Activated CD4-positive, alpha-beta T cell treated with anti-CD3 and anti-CD28 coated beads, Interleukin-2, amount 50 U/mL, for 48 hours (primary cell): ENCODE results near the gene FURIN.
"Not testable (repeated sequence)": the region's sequence is repeated elsewhere in the genome, so short reads cannot be mapped to it uniquely, and the experiment has no call there.

Experiments used
- DNase-seq, 2 experiments: peaks; one replicate each; pipeline ENCODE4 v3.0.0-alpha.2; 2020

Gene FURIN

GRCh38 chr15:90918034-90918788 lies 49.8 kb downstream of the FURIN start:
- DNase-seq = no peak

- no peak for DNase-seq
These were observed 50.4 kb downstream of the FURIN start for GRCh38 chr15:90918835-90919234.

DNA sequence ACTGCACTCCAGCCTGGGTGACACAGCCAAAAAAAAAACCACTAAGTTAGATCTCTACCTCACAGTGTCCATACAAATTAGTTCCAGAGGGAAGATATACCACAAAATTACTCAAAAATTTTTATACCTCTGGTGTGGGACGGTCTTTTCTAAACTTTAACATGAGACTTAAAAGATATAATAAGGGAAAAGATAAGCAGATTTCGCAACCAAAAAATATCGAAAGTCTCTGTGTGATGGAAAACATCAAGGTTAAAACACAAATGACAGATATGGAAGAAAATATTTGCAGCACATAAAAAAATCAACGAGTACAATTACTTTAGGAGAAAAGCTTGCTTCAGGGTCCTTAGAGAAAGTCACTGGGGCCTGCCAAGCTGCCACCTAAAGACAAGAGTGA lies 53.5 kb downstream of the FURIN start:
- DNase-seq = no peak

GRCh38 chr15:90922712-90923322 lies 54.4 kb downstream of the FURIN start:
- peak; percentile 45 to 61 for DNase-seq

DNA sequence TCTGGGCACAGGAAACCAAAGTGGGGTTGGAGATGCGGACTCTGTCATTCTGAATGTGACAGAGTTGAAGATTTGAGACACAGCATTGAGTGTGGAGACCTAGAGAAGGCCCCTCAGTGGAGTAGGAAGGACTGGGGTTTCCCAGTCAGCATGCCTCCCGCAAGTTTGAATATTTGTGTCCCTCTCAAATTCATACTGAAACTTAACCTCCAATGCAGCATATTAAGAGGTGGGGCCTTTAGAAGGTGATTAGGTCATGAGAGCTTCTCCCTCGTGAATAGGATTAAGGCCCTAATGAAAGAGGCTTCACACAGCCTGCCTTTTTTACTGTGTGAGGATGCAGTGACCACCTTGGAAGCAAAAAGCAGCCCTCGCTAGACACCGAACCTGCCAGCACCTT lies 56.0 kb downstream of the FURIN start:
- peak in 1 of 2 experiments; percentile 37 for DNase-seq

- DNase-seq = not testable (repeated sequence)
These were observed 58.4 kb downstream of the FURIN start for GRCh38 chr15:90926766-90927165.

DNA sequence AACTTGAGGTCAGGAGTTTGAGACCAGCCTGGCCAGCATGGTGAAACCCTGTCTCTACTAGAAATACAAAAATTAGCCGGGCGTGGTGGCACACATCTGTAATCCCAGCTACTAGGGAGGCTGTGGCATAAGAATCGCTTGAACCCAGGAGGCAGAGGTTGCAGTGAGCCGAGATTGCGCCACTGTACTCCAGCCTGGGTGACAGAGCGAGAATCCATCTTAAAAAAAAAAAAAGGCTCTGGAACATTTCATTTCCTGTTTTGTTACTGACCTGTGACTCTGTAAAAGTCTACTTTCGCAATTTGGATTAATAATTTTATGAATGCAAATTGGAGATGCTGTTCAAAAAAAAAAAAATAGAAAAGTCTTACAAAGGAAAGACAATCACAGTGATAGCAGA lies 59.7 kb downstream of the FURIN start:
- DNase-seq = not testable (repeated sequence)

DNA sequence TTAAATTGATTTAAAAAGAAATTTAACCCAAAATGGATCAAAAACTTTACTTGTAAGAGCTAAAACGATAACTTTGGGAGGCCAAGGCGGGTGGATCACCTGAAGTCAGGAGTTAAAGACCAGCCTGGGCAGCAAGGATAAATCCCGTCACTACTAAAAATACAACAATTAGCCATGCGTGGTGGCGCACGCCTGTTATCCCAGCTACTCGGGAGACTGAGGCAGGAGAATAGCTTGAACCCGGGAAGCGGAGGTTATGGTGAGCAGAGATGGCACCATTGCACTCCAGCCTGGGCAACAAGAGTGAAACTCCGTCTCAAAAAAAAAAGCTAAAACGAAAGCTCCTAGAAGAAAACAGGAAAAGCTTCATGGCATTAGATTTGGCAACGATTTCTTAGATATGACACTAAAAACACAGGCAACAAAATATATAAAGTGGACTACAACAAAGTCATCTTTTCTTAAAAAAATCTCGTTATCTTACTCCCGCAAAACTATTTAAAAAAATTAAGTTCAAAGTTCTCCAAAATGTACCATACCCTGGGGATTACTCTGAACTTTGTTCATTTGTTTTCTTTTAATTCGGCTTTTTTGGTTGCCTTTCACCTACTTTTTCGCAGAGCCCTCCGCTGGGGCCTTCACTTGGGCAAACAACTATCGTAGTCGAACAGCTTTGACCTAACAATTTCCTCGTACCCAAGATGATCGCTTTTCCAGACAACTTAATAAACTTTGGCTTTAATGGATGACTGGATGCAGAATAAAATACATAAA lies 61.0 kb downstream of the FURIN start:
- DNase-seq = no peak

GRCh38 chr15:90930861-90931574 lies 62.6 kb downstream of the FURIN start:
- DNase-seq = peak; percentile 11 to 23

DNA sequence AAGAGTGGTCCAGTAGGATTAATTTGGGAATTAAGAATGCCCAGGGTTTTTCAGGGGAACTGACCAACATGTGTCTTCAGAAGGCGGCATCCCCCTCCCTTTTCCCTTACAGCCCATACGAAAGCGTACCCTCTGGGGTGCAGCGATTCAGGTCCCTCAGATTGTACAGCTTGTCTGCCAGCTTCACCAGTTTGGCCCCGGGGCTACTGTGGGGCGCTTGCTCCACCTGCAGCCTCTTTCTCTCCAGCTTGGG lies 63.1 kb downstream of the FURIN start:
- DNase-seq = no peak

DNA sequence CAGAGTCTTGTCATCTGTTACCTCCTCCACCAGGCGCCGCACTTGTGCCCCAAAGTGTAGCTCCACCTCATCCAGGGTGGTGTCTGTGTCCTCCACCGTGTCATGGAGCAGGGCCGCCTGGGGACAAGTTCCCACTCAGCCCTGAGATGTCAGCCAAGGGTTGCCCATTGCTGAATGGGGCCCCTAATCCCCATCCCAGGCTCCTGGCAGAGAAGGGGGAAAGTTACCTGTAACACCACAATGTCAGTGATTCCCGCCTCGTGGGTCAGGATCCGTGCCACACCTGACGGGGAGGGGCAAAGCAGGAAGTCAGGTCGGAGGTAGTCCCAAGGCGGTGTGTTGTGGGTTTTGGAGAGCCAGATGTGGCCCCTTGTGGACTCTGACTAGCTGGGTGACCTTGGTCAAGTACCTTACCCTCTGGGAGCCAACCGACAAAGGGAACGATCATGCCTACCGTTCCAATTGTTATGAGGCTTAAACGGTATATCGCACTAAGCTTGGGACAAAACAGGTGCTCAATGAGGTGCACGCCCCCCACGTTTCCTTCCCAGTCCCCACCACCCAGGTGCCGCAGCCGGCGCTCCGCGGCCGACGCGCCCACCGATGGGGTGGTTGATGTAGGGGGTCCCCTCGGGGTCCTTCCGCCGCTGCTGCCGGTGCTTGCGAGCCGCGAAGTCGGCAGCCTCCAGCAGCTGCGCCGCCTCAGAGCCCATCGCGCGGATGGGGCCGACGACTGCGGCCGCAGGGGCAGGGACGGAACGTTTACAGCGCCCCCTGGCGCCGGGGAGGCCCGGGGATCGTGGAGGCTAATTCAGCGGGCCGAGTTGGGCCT lies 63.7 kb downstream of the FURIN start, which contains the start of gene HDDC3:
TSS of gene HDDC3 (minus strand) at position 722 of the 832 bp plus-strand sequence. CDS start at position 713, 9 bp downstream.
- peak; percentile 96 for DNase-seq

GRCh38 chr15:90932660-90932991 lies 64.2 kb downstream of the FURIN start:
- no peak for DNase-seq
